Measurements from ENCODE around the gene SLC35G3. TPM values are rescaled to one million over a fixed set of nuclear protein-coding genes. Genes with fewer than 3 reads are reported as not detected.

Gene SLC35G3
- polyA plus RNA-seq, 2 of the 4 experiments (the other 2 are of a cell fraction) = not detected

GRCh38 chr17:35171834-35172233 lies 22.4 kb downstream of the SLC35G3 start:
- H3K4me2 ChIP-seq = no peak overlapping the region
- WGBS (ENCODE audit: missing lambda C conversion rate) = 55% methylated on average over 2 of the region's 2 CpGs
- no peak for DNase-seq (ENCODE audit: low read depth in 1 of 2, low spot score in 1 of 2)
- ChIA-PET CTCF (interaction anchor here (0.7 to 13.9 kb wide), 6 partner anchors 31 to 576 kb away, joined by 3 to 308 read pairs (median 6); partner anchors contain the start of gene SLFN12L), POLR2A (no interaction called here)
- FAIRE-seq = peak; percentile 43
- H3K27ac ChIP-seq = no peak overlapping the region
- no peaks in the 10 kb centered on the region for H3K9me3 ChIP-seq
- peak in 1 of 2 experiments; percentile 30; a peak in 2 of 6 replicates for ATAC-seq
- H3K4me1 ChIP-seq = peaks cover 6% of the 10 kb centered on the region; the same call in 2 of the 3 replicates
- no peak for TF ChIP-seq CBX2 (IDR thresholded peaks at IDR 0.05; ENCODE audit: borderline replicate concordance, low read depth)
- TF ChIP-seq RAD21 (conservative IDR thresholded peaks at IDR 0.05 in 1 of 2, IDR thresholded peaks at IDR 0.05 in 1 of 2) = 0 out of 5 replicates have a peak, but pooled peaks of 1 of the 2 experiments have one; percentile 2
- no peak for TF ChIP-seq CBX8 (IDR thresholded peaks at IDR 0.05)
- no peak for TF ChIP-seq TP53 (CRISPR knock-in tag; IDR thresholded peaks at IDR 0.05)
- no peak for TF ChIP-seq TFCP2L1 (CRISPR knock-in tag; IDR thresholded peaks at IDR 0.05)
- peak in 1 of 2 experiments; percentile 39; a peak in 1 of 4 replicates for TF ChIP-seq CEBPB (IDR thresholded peaks at IDR 0.05)
- no peak overlapping the region for H3K4me3 ChIP-seq

GRCh38 chr17:35170968-35171771 lies 23.0 kb downstream of the SLC35G3 start:
- peaks cover 6% of the 10 kb centered on the region; the same call in 2 of the 3 replicates for H3K4me1 ChIP-seq
- 54% methylated on average over 18 of the region's 18 CpGs for WGBS (ENCODE audit: missing lambda C conversion rate)
- H3K4me2 ChIP-seq = no peak overlapping the region
- H3K9me3 ChIP-seq = no peaks in the 10 kb centered on the region
- TF ChIP-seq CTCF (IDR thresholded peaks at IDR 0.05) = peak; percentile 81
- no peak for TF ChIP-seq ATOH8 (CRISPR knock-in tag; IDR thresholded peaks at IDR 0.05; ENCODE audit: low read depth)
- peak; percentile 75 to 89 for TF ChIP-seq RAD21 (conservative IDR thresholded peaks at IDR 0.05 in 1 of 2, IDR thresholded peaks at IDR 0.05 in 1 of 2)
- TF ChIP-seq SMC3 (IDR thresholded peaks at IDR 0.05) = peak; percentile 94
- H3K27ac ChIP-seq = no peak overlapping the region
- FAIRE-seq (peak; percentile 36), DNase-seq (ENCODE audit: low read depth in 1 of 2, low spot score in 1 of 2) (peak; percentile 37 to 49), ATAC-seq (peak; percentile 67 to 79; a peak in 5 of 6 replicates)
- CTCF ChIA-PET = interaction anchor here (0.6 to 13.9 kb wide), 18 partner anchors 9 to 576 kb away, joined by 3 to 308 read pairs (median 4); partner anchors contain the start of genes SLFN12L and SLFN5
- no peak overlapping the region for H3K4me3 ChIP-seq
- POLR2A ChIA-PET = interaction anchor here (0.7 to 0.9 kb wide), 3 partner anchors 72 to 368 kb away, joined by 3 to 5 read pairs (median 3); partner anchors contain the start of gene SLFN5

GRCh38 chr17:35169835-35170363 lies 24.3 kb downstream of the SLC35G3 start:
- WGBS (ENCODE audit: missing lambda C conversion rate) = 70% methylated on average over 17 of the region's 17 CpGs
- no peak for DNase-seq (ENCODE audit: low read depth in 1 of 2, low spot score in 1 of 2)
- Histone ChIP-seq H3K4me1 (peaks cover 6% of the 10 kb centered on the region; the same call in 2 of the 3 replicates), H3K4me2 (no peak overlapping the region), H3K9me3 (no peaks in the 10 kb centered on the region), H3K4me3 (no peak overlapping the region), H3K27ac (no peak overlapping the region)
- FAIRE-seq = no peak
- ATAC-seq = no peak
- ChIA-PET POLR2A (no interaction called here), CTCF (interaction anchor here (0.5 to 13.9 kb wide), 10 partner anchors 7 to 578 kb away, joined by 3 to 308 read pairs (median 5); partner anchors contain the start of gene SLFN12L)
- TF ChIP-seq MAX (IDR thresholded peaks at IDR 0.05) = no peak
- no peak for TF ChIP-seq HES2 (IDR thresholded peaks at IDR 0.05)
- no peak for TF ChIP-seq FOSL2 (IDR thresholded peaks at IDR 0.05)
- no peak for TF ChIP-seq FOSL2 (CRISPR knock-in tag; IDR thresholded peaks at IDR 0.05)
- no peak for TF ChIP-seq TP53 (CRISPR knock-in tag; IDR thresholded peaks at IDR 0.05)
- no peak for TF ChIP-seq RFX5 (IDR thresholded peaks at IDR 0.05)
- no peak for TF ChIP-seq FOSB (CRISPR knock-in tag; IDR thresholded peaks at IDR 0.05)
- no peak for TF ChIP-seq EP300 (IDR thresholded peaks at IDR 0.05)
- no peak for TF ChIP-seq FOXS1 (CRISPR knock-in tag; IDR thresholded peaks at IDR 0.05)
- TF ChIP-seq HOXB5 (CRISPR knock-in tag; IDR thresholded peaks at IDR 0.05) = no peak
- no peak; the same call in 1 of the 2 replicates for TF ChIP-seq POLR2A (IDR thresholded peaks at IDR 0.05; ENCODE audit: low read length)
- no peak for TF ChIP-seq CBX8 (IDR thresholded peaks at IDR 0.05)
- no peak for TF ChIP-seq CHD4 (IDR thresholded peaks at IDR 0.05; ENCODE audit: borderline replicate concordance)
- no peak for TF ChIP-seq PBX3 (IDR thresholded peaks at IDR 0.05)
- no peak for TF ChIP-seq CHD2 (IDR thresholded peaks at IDR 0.05; ENCODE audit: low read length, partially characterized antibody)
- TF ChIP-seq BCL3 (IDR thresholded peaks at IDR 0.05) = no peak
